ENCODE measurements around the gene TACC3.

GRCh38 chr4:1683261-1683735, 38.0 kb upstream of the TACC3 start:
- TF ChIP-seq ZBTB21 (tag by site-specific recombination; IDR thresholded peaks at IDR 0.05) = no peak
- TF ChIP-seq ZNF335 (tag by site-specific recombination; conservative IDR thresholded peaks at IDR 0.05) = no peak
- TF ChIP-seq ZBTB20 (tag by site-specific recombination; IDR thresholded peaks at IDR 0.05) = no peak
- no peak for TF ChIP-seq ZNF398 (tag by site-specific recombination; IDR thresholded peaks at IDR 0.05)
- no peak for TF ChIP-seq YY2 (tag by site-specific recombination; IDR thresholded peaks at IDR 0.05)
- no peak for TF ChIP-seq ZNF629 (tag by site-specific recombination; IDR thresholded peaks at IDR 0.05)
- 0 out of 2 replicates have a peak, but pooled peaks have one; percentile 19 for TF ChIP-seq ZBTB17 (tag by site-specific recombination; IDR thresholded peaks at IDR 0.05)
- TF ChIP-seq ZNF311 (tag by site-specific recombination; IDR thresholded peaks at IDR 0.05; ENCODE audit: borderline replicate concordance) = no peak
- no peak for TF ChIP-seq KLF16 (tag by site-specific recombination; IDR thresholded peaks at IDR 0.05)
- TF ChIP-seq PRDM10 (tag by site-specific recombination; IDR thresholded peaks at IDR 0.05) = no peak
- TF ChIP-seq ZNF121 (tag by site-specific recombination; IDR thresholded peaks at IDR 0.05) = no peak
- no peak for TF ChIP-seq ZNF354C (tag by site-specific recombination; IDR thresholded peaks at IDR 0.05; ENCODE audit: borderline replicate concordance, low read depth)
- TF ChIP-seq ZNF561 (tag by site-specific recombination; IDR thresholded peaks at IDR 0.05; ENCODE audit: borderline replicate concordance) = no peak

Data from HEK293 (cell line).